Neural crest cell (in vitro differentiated cells): ENCODE results near the gene SELENOW. TPM values are rescaled to one million over a fixed set of nuclear protein-coding genes. Genes with fewer than 3 reads are reported as not detected.

Source experiments
- DNase-seq: peaks from one replicate; pipeline ENCODE4 v3.0.0; 2021; ENCODE audit warnings: low read depth, mixed read lengths, low spot score
- H3K27ac Mint-ChIP-seq: one replicate; pipeline ENCODE4 v1.8.0; 2021; ENCODE audit warnings: mild to moderate bottlenecking, mixed read lengths; ENCODE audit not compliant: unreplicated experiment
- H3K27me3 Mint-ChIP-seq: 2 replicates; pipeline ENCODE4 v1.8.0; 2021; ENCODE audit warnings: low read depth, mild to moderate bottlenecking, mixed read lengths
- H3K36me3 Mint-ChIP-seq: 2 replicates; pipeline ENCODE4 v1.8.0; 2021; ENCODE audit warnings: low read depth, mild to moderate bottlenecking, mixed read lengths
- H3K4me1 Mint-ChIP-seq: 2 replicates; pipeline ENCODE4 v1.8.0; 2021; ENCODE audit warnings: mixed read lengths
- H3K4me3 Mint-ChIP-seq: one replicate; pipeline ENCODE4 v1.8.0; 2021; ENCODE audit warnings: mild to moderate bottlenecking, mixed read lengths
- H3K9me3 Mint-ChIP-seq: 2 replicates; pipeline ENCODE4 v1.8.0; 2021; ENCODE audit warnings: mixed read lengths
- CTCF ChIP-seq: fragments of 200-600 bp; sonication (generic); conservative IDR thresholded peaks from 2 replicates; pipeline ENCODE4 v1.5.0; 2021; ENCODE audit warnings: antibody characterized with exemption, mild to moderate bottlenecking
- long read RNA-seq: library from polyadenylated mRNA; unstranded; transcript quantifications from one replicate; pipeline ENCODE4 v2.0.0, GENCODE V29; 2020
- total RNA-seq: library from RNA; stranded (reverse); gene quantifications from 2 replicates; pipeline ENCODE4 v1.2.1, GENCODE V29; 2021

SELENOW gene
- total RNA-seq = 175 and 179 TPM in 2 replicates
- long read RNA-seq, transcript SELENOW-212 (6 exons, 888 nt) = major isoform, 18 of 20 reads
- long read RNA-seq, partial matches to known transcripts = 0 of 20 reads
- long read RNA-seq, other reads (novel, unspliced or antisense) = 0 of 20 reads

GRCh38 chr19:47778049-47778953 is at the start of gene SELENOW:
Gene SELENOW, plus strand, starts transcription at chr19:47778703. Its CDS starts 83 bp downstream, at chr19:47778786.
- Mint-ChIP-seq H3K27ac (peak within 1 kb of the TSS; percentile 98), H3K4me3 (peak within 1 kb of the TSS; percentile 92), H3K9me3 (no peaks in the 10 kb centered on the region), H3K36me3 (peaks cover 8% of the 10 kb centered on the region), H3K4me1 (peaks cover 29% of the 10 kb centered on the region), H3K27me3 (no peaks in the 10 kb centered on the region)
- DNase-seq = peak; percentile 82
- TF ChIP-seq CTCF = no peak

- no peak overlapping the region for H3K4me3 Mint-ChIP-seq
- no peak for DNase-seq
- peaks cover 10% of the 10 kb centered on the region for H3K4me1 Mint-ChIP-seq
- no peaks in the 10 kb centered on the region for H3K9me3 Mint-ChIP-seq
- H3K27ac Mint-ChIP-seq = no peak overlapping the region
- no peaks in the 10 kb centered on the region for H3K36me3 Mint-ChIP-seq
- no peak for TF ChIP-seq CTCF
- H3K27me3 Mint-ChIP-seq = peaks cover 46% of the 10 kb centered on the region
These were observed 49.1 kb upstream of the SELENOW start for GRCh38 chr19:47729468-47729798.

GRCh38 chr19:47729799-47730520 is 48.5 kb upstream of the SELENOW start:
- no peak overlapping the region for H3K4me3 Mint-ChIP-seq
- no peak for TF ChIP-seq CTCF
- H3K36me3 Mint-ChIP-seq = no peaks in the 10 kb centered on the region
- no peak overlapping the region for H3K27ac Mint-ChIP-seq
- peaks cover 10% of the 10 kb centered on the region for H3K4me1 Mint-ChIP-seq
- peaks cover 46% of the 10 kb centered on the region for H3K27me3 Mint-ChIP-seq
- no peaks in the 10 kb centered on the region for H3K9me3 Mint-ChIP-seq
- peak; percentile 36 for DNase-seq

GRCh38 chr19:47730521-47730889 is 48.0 kb upstream of the SELENOW start:
- Mint-ChIP-seq H3K36me3 (no peaks in the 10 kb centered on the region), H3K4me1 (peaks cover 10% of the 10 kb centered on the region), H3K27ac (no peak overlapping the region), H3K27me3 (peaks cover 46% of the 10 kb centered on the region), H3K4me3 (no peak overlapping the region), H3K9me3 (no peaks in the 10 kb centered on the region)
- no peak for DNase-seq
- no peak for TF ChIP-seq CTCF

- Mint-ChIP-seq H3K4me1 (peaks cover 10% of the 10 kb centered on the region), H3K27ac (no peak overlapping the region), H3K36me3 (no peaks in the 10 kb centered on the region), H3K27me3 (peaks cover 46% of the 10 kb centered on the region), H3K4me3 (no peak overlapping the region), H3K9me3 (no peaks in the 10 kb centered on the region)
- no peak for TF ChIP-seq CTCF
- DNase-seq = no peak
These were observed 47.6 kb upstream of the SELENOW start for GRCh38 chr19:47730910-47731309.
